ENCODE data around the gene TBC1D10B.
"Not testable (repeated sequence)": the region's sequence is repeated elsewhere in the genome, so short reads cannot be mapped to it uniquely, and the experiment has no call there.

Gene TBC1D10B

DNA sequence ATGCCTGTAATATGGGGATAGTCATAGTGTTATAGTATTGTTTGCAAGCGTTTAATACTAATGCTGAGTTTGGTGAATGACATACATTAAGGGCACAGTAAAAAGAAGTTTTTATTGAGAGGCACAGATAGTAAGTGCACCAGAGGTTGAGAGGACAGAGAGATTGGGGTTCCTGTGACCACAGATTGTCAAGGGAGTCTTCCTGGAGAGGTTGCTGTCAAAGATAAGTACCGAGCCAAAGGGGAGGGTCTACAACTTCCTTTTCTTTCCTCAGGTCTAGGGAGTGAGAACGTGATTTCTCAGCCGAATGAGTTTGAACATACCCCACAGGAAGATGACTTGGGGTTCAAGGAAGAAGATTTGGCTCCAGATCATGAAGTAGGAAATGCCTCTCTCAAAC lies 26.8 kb upstream of the TBC1D10B start:
- no peak for DNase-seq (ENCODE audit: low read depth)

- not testable (repeated sequence) for DNase-seq (ENCODE audit: low read depth)
These were observed 26.3 kb upstream of the TBC1D10B start for GRCh38 chr16:30396627-30397026.

DNA sequence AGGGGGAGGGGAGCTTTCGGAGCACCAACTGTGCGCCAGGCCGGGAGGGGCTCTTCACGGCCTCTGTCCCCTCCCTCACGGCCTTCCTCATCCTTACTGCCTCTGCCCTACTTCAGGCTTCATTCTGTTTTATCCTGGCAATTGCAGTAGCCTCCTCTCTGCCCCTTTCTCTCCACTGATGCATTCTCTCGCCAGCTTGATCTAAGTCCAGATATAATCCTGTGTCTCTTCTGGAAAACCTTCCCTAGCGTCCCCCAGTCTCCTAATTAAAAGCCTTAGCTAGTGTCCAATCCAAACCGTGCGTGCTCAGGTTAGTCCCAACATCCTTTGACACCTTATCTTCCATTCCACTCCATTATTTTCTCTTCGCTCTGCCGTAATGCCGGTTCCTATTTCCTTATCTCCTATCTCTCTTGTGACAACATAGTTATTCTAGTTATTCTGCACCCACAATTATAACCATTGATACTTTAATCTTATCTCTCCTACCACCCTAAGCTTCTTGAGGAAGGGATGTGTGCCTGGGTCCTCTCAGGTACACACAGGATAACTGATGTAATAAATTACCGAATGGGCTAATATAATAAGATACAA lies 25.8 kb upstream of the TBC1D10B start:
- no peak for DNase-seq (ENCODE audit: low read depth)

DNA sequence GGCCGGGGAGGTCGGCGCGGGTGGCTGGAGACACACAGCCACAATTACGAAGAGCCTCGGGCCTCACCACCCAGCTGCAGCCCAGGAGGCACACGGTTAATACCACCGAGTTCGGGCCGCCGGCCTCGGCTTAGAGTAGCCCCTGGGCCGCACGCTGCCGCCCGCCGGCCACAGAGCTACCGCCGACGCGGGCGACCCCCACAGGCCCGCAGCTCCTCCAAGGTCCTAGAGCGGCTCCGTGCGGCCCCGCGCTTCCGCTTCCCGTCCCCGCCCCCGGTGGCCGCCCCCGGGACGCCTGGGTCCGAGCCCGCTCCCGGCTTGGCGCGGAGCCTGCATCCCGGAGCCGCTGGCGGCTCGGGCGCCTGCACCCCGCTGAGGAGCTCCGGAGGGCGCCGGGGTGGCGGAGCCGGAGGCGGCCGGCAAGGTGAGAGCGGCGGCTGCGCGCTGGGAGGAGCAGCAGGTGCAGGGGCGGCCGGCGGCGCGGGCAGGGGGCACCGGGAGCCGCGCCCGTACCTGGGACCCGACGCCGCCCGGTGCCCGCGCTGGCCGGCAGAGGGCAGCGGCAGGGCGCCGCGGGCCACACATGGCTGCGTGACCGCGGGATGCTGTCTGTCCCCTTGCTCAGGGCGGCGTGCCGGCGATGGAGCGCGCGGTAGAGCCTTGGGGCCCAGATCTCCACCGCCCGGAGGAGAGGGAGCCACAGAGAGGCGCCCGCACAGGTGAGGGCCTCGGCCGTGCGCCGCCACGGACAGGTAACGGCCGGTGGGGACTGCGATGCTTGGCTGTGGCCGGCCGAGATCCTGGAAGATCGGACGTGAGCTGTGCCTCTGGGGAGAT lies 25.1 kb upstream of the TBC1D10B start, which contains the start of gene ZNF48:
TSS of gene ZNF48 (plus strand) at position 266 of the 837 bp plus-strand sequence. CDS start at position 641, 375 bp downstream.
- DNase-seq (ENCODE audit: low read depth) = peak; percentile 10

DNA sequence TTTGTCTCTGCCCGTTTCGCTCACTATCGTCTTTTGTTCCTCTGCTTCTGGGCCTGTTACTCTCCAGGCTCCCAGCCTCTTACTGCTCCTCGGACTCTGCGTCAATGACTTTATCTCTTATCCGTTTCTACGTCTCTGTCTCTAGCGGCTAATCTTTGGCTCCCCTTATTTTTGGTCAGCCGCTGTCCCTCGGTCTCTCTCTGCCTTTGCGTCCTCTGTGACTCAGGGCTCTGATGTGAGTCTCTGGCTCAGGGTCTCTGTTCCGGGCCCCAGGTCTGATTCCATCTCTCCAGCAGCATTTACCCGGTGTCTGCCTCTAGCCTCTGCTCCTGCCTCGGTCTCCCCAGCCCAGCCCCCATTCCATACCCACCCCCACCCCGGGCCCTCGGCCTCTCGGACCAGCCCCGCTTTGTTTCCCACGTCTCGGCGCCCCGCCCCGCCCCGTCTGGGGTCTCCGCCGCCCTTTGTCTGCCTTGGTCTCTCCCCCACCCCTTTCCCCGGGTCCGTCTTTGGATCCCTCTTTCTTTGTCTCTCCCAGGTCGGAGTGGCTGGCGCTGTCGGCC lies 24.4 kb upstream of the TBC1D10B start:
- DNase-seq (ENCODE audit: low read depth) = no peak

DNA sequence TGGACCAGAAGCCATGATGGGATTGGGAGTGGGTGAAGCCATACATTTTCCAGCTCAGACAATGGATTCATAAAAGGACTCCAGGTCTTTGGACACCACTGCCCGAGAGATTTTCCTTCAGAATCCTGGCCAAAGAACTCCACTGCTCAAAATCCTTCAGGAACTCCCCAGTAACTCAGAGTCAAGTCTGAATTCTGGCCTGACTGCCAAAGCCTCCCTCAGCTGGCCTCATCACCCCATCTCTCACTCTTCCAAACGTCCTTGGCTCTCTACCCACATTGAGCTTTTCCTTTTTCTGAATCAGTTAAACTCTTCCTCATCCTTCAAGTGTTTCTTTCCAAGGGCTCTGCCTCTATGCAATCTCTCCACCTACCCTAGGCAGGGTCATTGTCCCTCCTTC lies 13.2 kb upstream of the TBC1D10B start:
- DNase-seq (ENCODE audit: low read depth) = no peak

GRCh38 chr16:30382111-30382881 lies 12.0 kb upstream of the TBC1D10B start, which contains the start of gene SEPTIN1:
Gene SEPTIN1, minus strand, starts transcription at chr16:30382561. Its CDS starts 19 bp downstream, at chr16:30382542.
- DNase-seq (ENCODE audit: low read depth) = peak; percentile 57

DNA sequence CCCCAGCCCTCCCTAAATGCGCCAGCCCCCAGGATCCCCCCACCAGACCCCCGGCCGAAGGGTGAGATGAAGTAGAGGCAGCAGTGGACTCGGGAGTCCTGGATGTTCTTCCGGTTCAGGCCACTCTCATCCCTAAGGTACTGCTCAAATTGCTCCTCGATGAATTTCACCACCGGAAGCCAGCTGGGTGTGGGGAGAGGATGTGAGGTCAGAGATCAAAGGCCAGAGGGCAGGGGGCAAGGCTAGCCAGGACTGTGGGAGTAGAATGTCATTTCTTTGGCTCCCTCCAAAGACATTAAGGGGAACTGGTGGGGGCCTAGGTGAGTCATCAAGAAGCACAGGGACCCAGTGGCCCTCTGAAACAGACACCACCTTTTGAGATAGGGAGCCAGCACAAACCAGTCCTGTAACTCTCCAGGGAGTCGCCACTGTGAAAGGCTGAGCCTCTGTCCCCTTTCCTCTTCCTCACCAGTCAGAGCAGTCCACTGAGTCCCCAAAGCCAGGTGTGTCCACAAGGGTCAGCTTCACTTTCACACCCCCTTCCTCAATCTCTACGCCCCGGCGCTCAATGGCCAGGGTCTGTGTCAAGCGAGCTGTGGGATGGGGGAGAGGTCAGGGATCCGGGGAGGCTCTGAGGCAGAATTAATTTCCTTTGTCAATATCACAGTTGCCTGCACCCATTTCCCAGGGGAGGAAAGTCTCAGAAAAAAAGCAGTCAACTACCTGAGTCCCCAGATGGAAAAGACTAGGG lies 11.2 kb upstream of the TBC1D10B start:
- no peak for DNase-seq (ENCODE audit: low read depth)

GRCh38 chr16:30380803-30381208 lies 10.5 kb upstream of the TBC1D10B start:
- no peak for DNase-seq (ENCODE audit: low read depth)

GRCh38 chr16:30380072-30380802 lies 9.9 kb upstream of the TBC1D10B start:
- no peak for DNase-seq (ENCODE audit: low read depth)

GRCh38 chr16:30379158-30379783 lies 9.0 kb upstream of the TBC1D10B start:
- no peak for DNase-seq (ENCODE audit: low read depth)

GRCh38 chr16:30378236-30379157 lies 8.2 kb upstream of the TBC1D10B start:
- DNase-seq (ENCODE audit: low read depth) = peak; percentile 99

- DNase-seq (ENCODE audit: low read depth) = peak; percentile 77
These were observed 7.5 kb upstream of the TBC1D10B start for GRCh38 chr16:30377812-30378235.

- no peak for DNase-seq (ENCODE audit: low read depth)
These were observed 6.9 kb upstream of the TBC1D10B start for GRCh38 chr16:30377050-30377811.

DNA sequence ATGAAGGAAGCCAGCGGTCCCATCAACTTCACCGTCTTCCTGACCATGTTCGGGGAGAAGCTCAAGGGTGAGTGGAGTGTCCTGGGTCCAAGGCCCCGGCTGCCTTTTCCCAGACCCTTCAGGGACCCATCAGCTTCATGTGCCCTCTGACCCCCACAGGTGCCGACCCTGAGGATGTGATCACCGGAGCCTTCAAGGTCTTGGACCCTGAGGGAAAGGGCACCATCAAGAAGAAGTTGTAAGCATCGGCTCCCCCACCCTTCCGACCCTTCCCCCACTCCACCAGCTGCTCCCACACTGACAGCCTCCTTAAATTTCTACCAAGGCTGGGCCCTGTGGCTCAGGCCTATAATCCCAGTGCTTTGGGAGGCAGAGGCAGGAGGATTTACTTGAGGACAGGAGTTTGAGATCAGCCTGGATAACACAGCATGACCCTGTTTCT lies 6.2 kb upstream of the TBC1D10B start:
- no peak for DNase-seq (ENCODE audit: low read depth)

- DNase-seq (ENCODE audit: low read depth) = no peak
These were observed 5.6 kb upstream of the TBC1D10B start for GRCh38 chr16:30375864-30376263.

DNA sequence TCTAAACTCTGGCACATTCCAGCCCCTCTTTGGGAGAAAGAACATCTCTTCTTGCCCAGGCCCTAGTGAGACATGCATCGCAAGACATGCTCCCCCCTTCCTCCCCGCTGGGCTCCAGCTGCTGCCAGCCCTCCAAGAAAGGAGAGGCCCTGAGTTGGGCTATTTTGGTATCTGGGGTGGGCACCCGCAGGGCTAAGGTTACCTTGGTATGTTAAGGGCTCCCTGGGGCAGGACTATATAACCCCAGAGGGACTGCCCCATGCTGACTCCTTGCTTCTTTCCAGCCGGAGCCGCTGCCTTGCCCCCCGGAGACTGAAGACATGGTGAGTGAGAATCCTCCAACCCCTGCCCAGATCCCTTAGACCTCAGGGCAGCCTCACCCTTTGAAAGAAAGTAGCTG lies 4.2 kb upstream of the TBC1D10B start, which contains the start of gene MYL11:
TSS of gene MYL11 (plus strand) at position 265 of the 400 bp plus-strand sequence. CDS start at position 321, 56 bp downstream.
- DNase-seq (ENCODE audit: low read depth) = no peak

DNA sequence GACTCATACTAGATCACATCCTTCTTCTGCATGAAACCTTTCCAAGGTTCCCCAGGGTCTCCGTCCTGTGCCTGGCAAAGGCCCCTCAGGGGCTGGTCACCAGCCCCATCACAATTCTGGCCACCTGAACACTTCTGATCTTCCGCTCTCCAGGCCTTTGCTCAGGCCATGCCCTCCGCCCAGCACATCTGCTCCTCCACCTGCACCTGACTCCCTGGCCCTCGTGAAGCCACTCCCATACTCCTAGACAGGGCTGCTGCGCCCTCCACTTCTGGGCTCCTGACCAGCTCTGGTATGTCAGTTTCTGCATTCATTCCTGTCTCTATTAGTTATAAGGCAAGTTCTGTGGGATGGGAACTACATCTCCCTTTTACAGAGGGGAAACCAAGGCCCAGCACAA lies 2.4 kb upstream of the TBC1D10B start:
- no peak for DNase-seq (ENCODE audit: low read depth)
